PFSK-1 (cell line): ENCODE data around the gene TBX19.

ENCODE experiments used
- POLR2AphosphoS5 ChIP-seq: IDR thresholded peaks from 2 replicates; pipeline ENCODE4 v1.6.1; 2012; ENCODE audit warnings: low read depth, mild to moderate bottlenecking, control low read depth, low read length, moderate library complexity
- SIN3A ChIP-seq: IDR thresholded peaks from 2 replicates; pipeline ENCODE4 v1.6.1; 2012; ENCODE audit warnings: mild to moderate bottlenecking, low read length, moderate library complexity, borderline replicate concordance; ENCODE audit not compliant: insufficient read depth
- TAF1 ChIP-seq: IDR thresholded peaks from 2 replicates; pipeline ENCODE4 v1.6.1; 2012; ENCODE audit warnings: low read length, control low read depth, borderline replicate concordance; ENCODE audit not compliant: insufficient read depth
- TF ChIP-seq, protein P1 (sequence below), 2 experiments: IDR thresholded peaks; 2 replicates each; pipeline versions ENCODE4 v1.6.1 to v1.8.0; 2011 to 2012; ENCODE audit warnings: low read depth in 2 of 2, low read length in 2 of 2, control low read depth in 1 of 2, inconsistent platforms in 1 of 2, mild to moderate bottlenecking in 1 of 2, moderate library complexity in 1 of 2; ENCODE audit not compliant: insufficient read depth in 1 of 2

DNA sequence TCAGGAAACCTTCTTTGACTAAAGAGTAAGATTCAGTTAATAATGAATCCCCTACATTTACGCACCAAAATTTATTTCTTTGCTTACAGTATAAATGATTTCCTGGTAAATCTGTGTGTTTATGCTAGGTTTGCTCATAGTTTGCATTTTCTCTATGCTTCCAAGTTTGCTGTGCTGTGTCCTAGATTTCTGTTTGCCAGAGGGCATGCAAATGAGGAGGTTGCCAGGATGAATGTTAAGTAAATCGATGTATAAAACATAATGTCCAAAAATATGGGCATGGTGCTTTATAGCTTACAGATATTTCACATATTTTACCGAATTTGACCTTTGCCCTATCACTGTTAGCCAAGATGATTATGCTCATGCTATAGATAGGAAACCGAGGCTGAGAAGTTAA lies 63.8 kb downstream of the TBX19 start:
- TF ChIP-seq, protein P1, sequence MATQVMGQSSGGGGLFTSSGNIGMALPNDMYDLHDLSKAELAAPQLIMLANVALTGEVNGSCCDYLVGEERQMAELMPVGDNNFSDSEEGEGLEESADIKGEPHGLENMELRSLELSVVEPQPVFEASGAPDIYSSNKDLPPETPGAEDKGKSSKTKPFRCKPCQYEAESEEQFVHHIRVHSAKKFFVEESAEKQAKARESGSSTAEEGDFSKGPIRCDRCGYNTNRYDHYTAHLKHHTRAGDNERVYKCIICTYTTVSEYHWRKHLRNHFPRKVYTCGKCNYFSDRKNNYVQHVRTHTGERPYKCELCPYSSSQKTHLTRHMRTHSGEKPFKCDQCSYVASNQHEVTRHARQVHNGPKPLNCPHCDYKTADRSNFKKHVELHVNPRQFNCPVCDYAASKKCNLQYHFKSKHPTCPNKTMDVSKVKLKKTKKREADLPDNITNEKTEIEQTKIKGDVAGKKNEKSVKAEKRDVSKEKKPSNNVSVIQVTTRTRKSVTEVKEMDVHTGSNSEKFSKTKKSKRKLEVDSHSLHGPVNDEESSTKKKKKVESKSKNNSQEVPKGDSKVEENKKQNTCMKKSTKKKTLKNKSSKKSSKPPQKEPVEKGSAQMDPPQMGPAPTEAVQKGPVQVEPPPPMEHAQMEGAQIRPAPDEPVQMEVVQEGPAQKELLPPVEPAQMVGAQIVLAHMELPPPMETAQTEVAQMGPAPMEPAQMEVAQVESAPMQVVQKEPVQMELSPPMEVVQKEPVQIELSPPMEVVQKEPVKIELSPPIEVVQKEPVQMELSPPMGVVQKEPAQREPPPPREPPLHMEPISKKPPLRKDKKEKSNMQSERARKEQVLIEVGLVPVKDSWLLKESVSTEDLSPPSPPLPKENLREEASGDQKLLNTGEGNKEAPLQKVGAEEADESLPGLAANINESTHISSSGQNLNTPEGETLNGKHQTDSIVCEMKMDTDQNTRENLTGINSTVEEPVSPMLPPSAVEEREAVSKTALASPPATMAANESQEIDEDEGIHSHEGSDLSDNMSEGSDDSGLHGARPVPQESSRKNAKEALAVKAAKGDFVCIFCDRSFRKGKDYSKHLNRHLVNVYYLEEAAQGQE (IDR thresholded peaks at IDR 0.05; ENCODE audit: insufficient read depth in 1 of 2, low read depth in 2 of 2, low read length in 2 of 2) = no peak
- TF ChIP-seq POLR2AphosphoS5 (no peak), TAF1 (no peak), SIN3A (no peak)
